ENCODE measurements around the gene TCF7L2. TPM values are rescaled to one million over a fixed set of nuclear protein-coding genes. Genes with fewer than 3 reads are reported as not detected.
"Not testable (repeated sequence)": the region's sequence is repeated elsewhere in the genome, so short reads cannot be mapped to it uniquely, and the experiment has no call there.

The TCF7L2 gene
- total RNA-seq, 1 donor from 2014 or later: 8.2 TPM

- no peak overlapping the region for H3K4me3 ChIP-seq
- no peak for DNase-seq (ENCODE audit: low spot score in 2 of 2)
- H3K4me1 ChIP-seq: peaks cover 34 to 92% of the 10 kb centered on the region in 2 donors
- no peak for TF ChIP-seq CTCF (IDR thresholded peaks at IDR 0.05)
- no peaks in the 10 kb centered on the region for H3K36me3 ChIP-seq
- no peaks in the 10 kb centered on the region for H3K9me3 ChIP-seq
- H3K27ac ChIP-seq: peak overlapping the region; percentile 89 to 96
- H3K27me3 ChIP-seq: no peaks in the 10 kb centered on the region
- intact Hi-C loops (cut with DNase I): no loop called here
These were observed 111.5 kb downstream of the TCF7L2 start for GRCh38 chr10:113061557-113061956.

- Histone ChIP-seq H3K4me1 (peaks cover 36 to 91% of the 10 kb centered on the region in 2 donors), H3K4me3 (no peak overlapping the region), H3K9me3 (no peaks in the 10 kb centered on the region), H3K36me3 (no peaks in the 10 kb centered on the region), H3K27ac (peak overlapping the region; percentile 89 to 96), H3K27me3 (no peaks in the 10 kb centered on the region)
- no peak for TF ChIP-seq CTCF (IDR thresholded peaks at IDR 0.05)
- no peak for DNase-seq (ENCODE audit: low spot score in 2 of 2)
- intact Hi-C loops (cut with DNase I): no loop called here
These were observed 113.3 kb downstream of the TCF7L2 start for GRCh38 chr10:113063043-113063967.

DNA sequence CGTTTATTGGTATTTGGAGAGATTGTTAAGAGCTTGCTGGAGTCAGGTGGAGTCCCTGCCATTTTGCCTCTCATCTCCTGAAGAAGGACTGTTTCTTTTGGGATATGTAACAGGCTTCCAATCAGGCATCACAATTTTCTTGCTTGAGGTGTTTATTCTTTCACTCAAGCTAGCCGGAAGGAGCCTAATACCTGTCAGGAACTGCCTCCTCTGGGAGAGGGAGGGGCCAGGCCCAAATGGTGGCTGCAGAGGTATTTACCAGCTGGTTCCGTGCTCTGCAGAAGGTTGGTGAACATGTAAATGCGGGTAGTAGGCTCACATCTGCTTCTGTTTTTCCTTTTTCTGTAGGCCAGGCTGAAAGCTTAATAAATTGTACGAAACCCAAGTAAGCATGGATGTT is 114.0 kb downstream of the TCF7L2 start:
- H3K4me1 ChIP-seq: peaks cover 32 to 86% of the 10 kb centered on the region in 2 donors
- TF ChIP-seq CTCF (IDR thresholded peaks at IDR 0.05): no peak
- H3K9me3 ChIP-seq: no peaks in the 10 kb centered on the region
- no peak for DNase-seq (ENCODE audit: low spot score in 2 of 2)
- no peak overlapping the region for H3K4me3 ChIP-seq
- no peaks in the 10 kb centered on the region for H3K36me3 ChIP-seq
- peak overlapping the region; percentile 89 to 96 for H3K27ac ChIP-seq
- intact Hi-C loops (cut with DNase I): no loop called here
- H3K27me3 ChIP-seq: no peaks in the 10 kb centered on the region

DNA sequence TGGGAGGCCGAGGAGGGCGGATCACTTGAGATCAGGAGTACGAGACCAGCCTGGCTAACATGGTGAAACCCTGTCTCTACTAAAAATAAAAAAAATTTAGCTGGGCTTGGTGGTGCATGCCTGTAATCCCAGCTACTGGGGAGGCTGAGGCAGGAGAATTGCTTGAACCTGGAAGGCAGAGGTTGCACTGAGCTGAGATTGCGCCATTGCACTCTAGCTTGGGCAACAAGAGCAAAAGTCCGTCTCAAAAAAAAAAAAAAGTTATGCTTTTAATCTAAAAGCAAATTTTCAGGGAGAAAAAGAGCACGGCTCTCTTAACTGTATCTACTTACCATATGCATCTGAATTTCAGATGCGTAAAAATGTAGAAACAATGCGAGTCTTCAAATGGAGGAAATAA is 116.1 kb downstream of the TCF7L2 start:
- H3K4me3 ChIP-seq; DNase-seq (ENCODE audit: low spot score in 2 of 2); H3K36me3 ChIP-seq; H3K27me3 ChIP-seq; H3K9me3 ChIP-seq; intact Hi-C loops (cut with DNase I): not testable (repeated sequence)
- H3K27ac ChIP-seq: peak overlapping the region; percentile 89 to 96
- peaks cover 32 to 73% of the 10 kb centered on the region in 2 donors for H3K4me1 ChIP-seq

GRCh38 chr10:113066561-113067312 is 116.7 kb downstream of the TCF7L2 start:
- Histone ChIP-seq H3K4me1 (peaks cover 32 to 73% of the 10 kb centered on the region in 2 donors), H3K27me3 (no peaks in the 10 kb centered on the region), H3K27ac (peak overlapping the region; percentile 89 to 96), H3K9me3 (no peaks in the 10 kb centered on the region), H3K4me3 (no peak overlapping the region), H3K36me3 (peaks cover 0 to 5% of the 10 kb centered on the region in 2 donors)
- TF ChIP-seq CTCF (IDR thresholded peaks at IDR 0.05): no peak
- DNase-seq (ENCODE audit: low spot score in 2 of 2): no peak
- intact Hi-C loops (cut with DNase I): no loop called here

DNA sequence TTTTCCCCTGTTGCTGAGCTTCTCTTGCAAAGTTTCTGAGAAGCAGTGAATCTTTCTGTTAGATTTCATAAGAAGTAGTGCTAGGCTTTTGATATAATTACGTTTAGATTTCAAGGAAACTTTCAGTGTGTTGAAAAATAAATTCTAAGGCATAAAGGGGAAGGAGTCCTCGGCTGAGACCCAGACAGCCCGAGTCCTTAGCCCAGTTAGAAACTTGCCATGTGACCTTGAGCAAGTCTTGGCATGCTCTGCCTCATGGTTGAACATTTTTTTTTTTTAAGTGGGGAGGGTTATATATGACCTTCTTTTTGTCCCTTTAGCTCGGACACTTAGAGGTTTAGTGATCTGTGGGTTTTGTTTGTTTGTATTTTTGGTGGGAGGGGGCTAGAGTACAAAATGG is 117.5 kb downstream of the TCF7L2 start:
- H3K9me3 ChIP-seq: no peaks in the 10 kb centered on the region
- H3K4me1 ChIP-seq: peaks cover 32 to 70% of the 10 kb centered on the region in 2 donors
- peak overlapping the region; percentile 89 to 96 for H3K27ac ChIP-seq
- intact Hi-C loops (cut with DNase I): no loop called here
- no peak for TF ChIP-seq CTCF (IDR thresholded peaks at IDR 0.05)
- H3K4me3 ChIP-seq: no peak overlapping the region
- no peaks in the 10 kb centered on the region for H3K27me3 ChIP-seq
- peaks cover 0 to 5% of the 10 kb centered on the region in 2 donors for H3K36me3 ChIP-seq
- no peak for DNase-seq (ENCODE audit: low spot score in 2 of 2)
